OCI-LY3 (cell line): ENCODE data around the gene STK32A.

Source experiments
- H2AFZ ChIP-seq: fragments of 200-600, 300-600 bp; shearing (Covaris generic); 2 replicates; pipeline ENCODE4 v1.6.0; 2014; ENCODE audit warnings: antibody characterized with exemption, low read depth, low read length
- H3K27ac ChIP-seq: fragments of 200-600, 300-600 bp; sonication (generic); 2 replicates; pipeline ENCODE4 v1.5.1; 2014; ENCODE audit warnings: mild to moderate bottlenecking, low read length, moderate library complexity, mixed read lengths
- H3K27me3 ChIP-seq: fragments of 200-600, 300-600 bp; sonication (generic); 2 replicates; pipeline ENCODE4 v1.6.1; 2014; ENCODE audit warnings: low read depth, low read length, mixed read lengths
- H3K36me3 ChIP-seq: fragments of 200-600, 300-600 bp; sonication (generic); replicated peaks from 2 replicates; pipeline ENCODE3; 2014; ENCODE audit warnings: low read depth, low read length, mixed read lengths
- H3K4me1 ChIP-seq: fragments of 300-600, 200-600 bp; sonication (generic); 2 replicates; pipeline ENCODE4 v1.6.1; 2014; ENCODE audit warnings: low read length, mixed read lengths
- H3K4me2 ChIP-seq: fragments of 200-600, 300-600 bp; sonication (generic); 2 replicates; pipeline ENCODE4 v1.6.1; 2014; ENCODE audit warnings: low read length, mixed read lengths
- H3K4me3 ChIP-seq: fragments of 300-600, 200-600 bp; sonication (generic); 2 replicates; pipeline ENCODE4 v1.5.1; 2014; ENCODE audit warnings: antibody characterized with exemption, mild to moderate bottlenecking, low read length, moderate library complexity
- H3K79me2 ChIP-seq: fragments of 300-600, 200-600 bp; shearing (Covaris generic); 2 replicates; pipeline ENCODE4 v1.6.1; 2014; ENCODE audit warnings: mild to moderate bottlenecking, low read length, mixed read lengths
- H3K9ac ChIP-seq: fragments of 300-600, 200-600 bp; shearing (Covaris generic); 2 replicates; pipeline ENCODE4 v1.6.0; 2014; ENCODE audit warnings: mild to moderate bottlenecking, low read length, moderate library complexity
- H3K9me3 ChIP-seq: fragments of 200-600, 300-600 bp; shearing (Covaris generic); 2 replicates; pipeline ENCODE4 v1.6.1; 2014; ENCODE audit warnings: low read length, mixed read lengths; ENCODE audit not compliant: insufficient read depth
- H4K20me1 ChIP-seq: fragments of 200-600, 300-600 bp; sonication (generic); 2 replicates; pipeline ENCODE4 v1.6.1; 2016; ENCODE audit warnings: low read length, mixed read lengths; ENCODE audit not compliant: insufficient read depth
- EZH2phosphoT487 ChIP-seq: fragments of 200-600 bp; shearing (Covaris generic); IDR thresholded peaks from 2 replicates; pipeline ENCODE4 v1.6.1; 2018; ENCODE audit warnings: antibody characterized with exemption, mixed run types, low read depth
- TF ChIP-seq, protein P1 (sequence below): fragments of 200-600, 300-600 bp; sonication (generic); IDR thresholded peaks from 2 replicates; pipeline ENCODE4 v1.5.1; 2014; ENCODE audit warnings: antibody characterized with exemption, low read length, low read depth

Gene STK32A

DNA sequence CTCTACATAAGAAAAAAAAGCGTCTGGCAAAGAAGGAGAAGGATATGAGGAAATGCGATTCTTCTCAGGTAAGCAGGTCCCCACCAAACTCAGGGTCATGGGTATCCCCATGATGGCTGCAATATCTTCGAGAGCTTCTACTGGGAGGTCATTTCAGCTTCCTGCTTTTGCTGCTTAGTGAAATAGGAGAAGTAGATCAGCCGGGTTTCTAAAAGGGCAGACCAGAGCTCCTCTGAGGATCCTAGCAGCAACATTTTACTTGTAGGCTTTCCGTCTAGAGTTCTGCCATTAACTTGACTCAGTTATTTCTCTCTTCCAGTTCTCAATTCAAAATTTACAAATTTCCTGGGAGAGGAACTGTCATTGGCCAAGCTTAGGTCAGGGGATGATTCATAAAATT is 140.3 kb downstream of the STK32A start:
- Histone ChIP-seq H3K27ac (no peak overlapping the region), H3K27me3 (no peaks in the 10 kb centered on the region), H3K9me3 (no peaks in the 10 kb centered on the region), H3K9ac (no peak overlapping the region), H4K20me1 (no peaks in the 10 kb centered on the region), H3K79me2 (no peaks in the 10 kb centered on the region), H3K4me2 (no peak overlapping the region), H2AFZ (no peak overlapping the region), H3K4me3 (no peak overlapping the region), H3K36me3 (no peaks in the 10 kb centered on the region), H3K4me1 (peaks cover 17% of the 10 kb centered on the region)
- no peak for TF ChIP-seq EZH2phosphoT487
- TF ChIP-seq, protein P1, sequence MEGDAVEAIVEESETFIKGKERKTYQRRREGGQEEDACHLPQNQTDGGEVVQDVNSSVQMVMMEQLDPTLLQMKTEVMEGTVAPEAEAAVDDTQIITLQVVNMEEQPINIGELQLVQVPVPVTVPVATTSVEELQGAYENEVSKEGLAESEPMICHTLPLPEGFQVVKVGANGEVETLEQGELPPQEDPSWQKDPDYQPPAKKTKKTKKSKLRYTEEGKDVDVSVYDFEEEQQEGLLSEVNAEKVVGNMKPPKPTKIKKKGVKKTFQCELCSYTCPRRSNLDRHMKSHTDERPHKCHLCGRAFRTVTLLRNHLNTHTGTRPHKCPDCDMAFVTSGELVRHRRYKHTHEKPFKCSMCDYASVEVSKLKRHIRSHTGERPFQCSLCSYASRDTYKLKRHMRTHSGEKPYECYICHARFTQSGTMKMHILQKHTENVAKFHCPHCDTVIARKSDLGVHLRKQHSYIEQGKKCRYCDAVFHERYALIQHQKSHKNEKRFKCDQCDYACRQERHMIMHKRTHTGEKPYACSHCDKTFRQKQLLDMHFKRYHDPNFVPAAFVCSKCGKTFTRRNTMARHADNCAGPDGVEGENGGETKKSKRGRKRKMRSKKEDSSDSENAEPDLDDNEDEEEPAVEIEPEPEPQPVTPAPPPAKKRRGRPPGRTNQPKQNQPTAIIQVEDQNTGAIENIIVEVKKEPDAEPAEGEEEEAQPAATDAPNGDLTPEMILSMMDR, result no peak

DNA sequence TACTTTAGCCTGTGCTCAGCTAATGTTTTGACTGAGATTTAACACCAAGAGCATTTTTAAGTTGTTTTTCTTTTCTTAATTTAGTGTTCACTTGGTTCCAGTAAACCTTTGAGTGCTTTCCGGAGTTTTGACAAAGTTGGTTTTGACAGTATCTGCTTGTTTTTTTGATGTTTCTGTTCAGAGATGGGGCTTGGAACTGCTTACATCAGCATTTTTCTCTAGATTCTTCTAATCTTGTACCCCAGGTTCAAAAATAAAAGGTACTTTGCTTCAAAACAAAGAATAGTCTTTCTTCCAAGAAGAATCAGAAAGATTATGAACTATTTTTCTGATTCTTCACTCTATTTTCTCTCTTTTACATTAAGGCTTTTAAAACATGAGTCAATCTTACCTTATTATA is 142.9 kb downstream of the STK32A start:
- Histone ChIP-seq H3K4me1 (peaks cover 16% of the 10 kb centered on the region), H3K4me2 (no peak overlapping the region), H3K9me3 (no peaks in the 10 kb centered on the region), H2AFZ (no peak overlapping the region), H4K20me1 (no peaks in the 10 kb centered on the region), H3K79me2 (no peaks in the 10 kb centered on the region), H3K4me3 (no peak overlapping the region), H3K27me3 (no peaks in the 10 kb centered on the region), H3K27ac (no peak overlapping the region), H3K36me3 (no peaks in the 10 kb centered on the region), H3K9ac (no peak overlapping the region)
- no peak for TF ChIP-seq EZH2phosphoT487
- TF ChIP-seq, protein P1, result no peak

DNA sequence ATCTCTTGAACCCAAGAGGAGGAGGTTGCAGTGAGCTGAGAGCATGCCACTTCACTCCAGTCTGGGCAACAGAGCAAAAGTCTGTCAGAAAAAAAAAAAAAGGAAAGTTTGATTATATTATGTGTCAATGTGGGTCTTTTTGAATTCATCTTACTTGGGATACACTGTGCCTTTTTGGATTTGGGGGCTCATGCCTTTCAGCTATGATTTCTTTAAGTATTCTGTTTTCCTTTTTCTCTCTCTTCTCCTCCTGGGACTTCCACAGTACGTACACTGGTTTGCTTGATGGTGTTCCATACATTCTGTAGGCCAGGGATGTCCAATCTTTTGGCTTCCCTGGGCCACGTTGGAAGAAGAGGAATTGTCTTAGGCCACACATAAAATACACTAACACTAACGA is 146.7 kb downstream of the STK32A start:
- no peaks in the 10 kb centered on the region for H3K79me2 ChIP-seq
- no peaks in the 10 kb centered on the region for H3K4me1 ChIP-seq
- no peak overlapping the region for H2AFZ ChIP-seq
- H3K36me3 ChIP-seq, result no peaks in the 10 kb centered on the region
- H3K27me3 ChIP-seq, result no peaks in the 10 kb centered on the region
- H3K4me3 ChIP-seq, result no peak overlapping the region
- no peak overlapping the region for H3K27ac ChIP-seq
- H4K20me1 ChIP-seq, result no peaks in the 10 kb centered on the region
- H3K9me3 ChIP-seq, result no peaks in the 10 kb centered on the region
- H3K4me2 ChIP-seq, result no peak overlapping the region
- TF ChIP-seq EZH2phosphoT487, result no peak
- TF ChIP-seq, protein P1, result no peak
- H3K9ac ChIP-seq, result no peak overlapping the region

DNA sequence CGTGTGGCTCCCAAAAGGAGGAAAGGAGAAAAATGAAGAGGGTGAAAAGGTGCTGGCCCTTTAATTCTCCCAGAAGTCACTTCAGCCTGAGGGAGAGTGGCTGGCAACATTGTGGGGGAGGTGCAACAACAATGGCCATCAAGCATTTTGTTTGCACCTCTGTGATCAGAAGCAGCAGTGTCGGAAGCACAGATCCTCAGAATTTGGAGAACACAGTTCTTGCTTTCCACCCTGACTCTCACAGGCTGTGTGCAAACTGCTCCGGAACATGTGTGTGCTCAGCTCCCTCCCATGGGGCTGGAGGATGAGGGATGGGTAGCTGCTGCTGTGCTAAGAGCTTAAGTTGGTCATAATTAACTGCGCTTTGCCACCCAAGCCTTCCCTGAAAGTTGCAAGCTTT is 147.9 kb downstream of the STK32A start:
- Histone ChIP-seq H3K79me2 (no peaks in the 10 kb centered on the region), H3K36me3 (no peaks in the 10 kb centered on the region), H4K20me1 (no peaks in the 10 kb centered on the region), H3K4me2 (no peak overlapping the region), H3K4me1 (no peaks in the 10 kb centered on the region), H3K9me3 (no peaks in the 10 kb centered on the region), H2AFZ (no peak overlapping the region), H3K9ac (no peak overlapping the region), H3K27ac (no peak overlapping the region), H3K4me3 (no peak overlapping the region), H3K27me3 (no peaks in the 10 kb centered on the region)
- TF ChIP-seq, protein P1, result no peak
- TF ChIP-seq EZH2phosphoT487, result no peak
